Measurements from ENCODE around the gene CCDC43.
"Not testable (repeated sequence)": the region's sequence is repeated elsewhere in the genome, so short reads cannot be mapped to it uniquely, and the experiment has no call there.

The CCDC43 gene

GRCh38 chr17:44687756-44688155 is 1.8 kb downstream of the CCDC43 start:
- no peak for ATAC-seq
- TF ChIP-seq ZFP30 (CRISPR knock-in tag; IDR thresholded peaks at IDR 0.05) (no peak), TSHZ2 (CRISPR knock-in tag; IDR thresholded peaks at IDR 0.05) (no peak), SNAI2 (CRISPR knock-in tag; IDR thresholded peaks at IDR 0.05) (no peak), BACH2 (CRISPR knock-in tag; IDR thresholded peaks at IDR 0.05; ENCODE audit: borderline replicate concordance) (no peak), ZFP3 (CRISPR knock-in tag; IDR thresholded peaks at IDR 0.05) (no peak), ARNTL (CRISPR knock-in tag; IDR thresholded peaks at IDR 0.05; ENCODE audit: borderline replicate concordance, low read depth) (no peak), ISL1 (CRISPR knock-in tag; IDR thresholded peaks at IDR 0.05) (no peak), ZC3H10 (CRISPR knock-in tag; IDR thresholded peaks at IDR 0.05) (no peak), CREB5 (CRISPR knock-in tag; IDR thresholded peaks at IDR 0.05; ENCODE audit: low read depth) (no peak), TCF4 (CRISPR knock-in tag; IDR thresholded peaks at IDR 0.05; ENCODE audit: borderline replicate concordance) (no peak), ZNF8 (CRISPR knock-in tag; IDR thresholded peaks at IDR 0.05) (no peak), GLIS3 (CRISPR knock-in tag; IDR thresholded peaks at IDR 0.05) (no peak), PPARA (CRISPR knock-in tag; IDR thresholded peaks at IDR 0.05; ENCODE audit: borderline replicate concordance) (no peak), CSRNP3 (CRISPR knock-in tag; IDR thresholded peaks at IDR 0.05) (no peak), OSR1 (CRISPR knock-in tag; IDR thresholded peaks at IDR 0.05) (no peak), RARB (CRISPR knock-in tag; IDR thresholded peaks at IDR 0.05) (no peak), ZNF565 (CRISPR knock-in tag; conservative IDR thresholded peaks at IDR 0.05; ENCODE audit: low read depth) (no peak), ESRRG (CRISPR knock-in tag; IDR thresholded peaks at IDR 0.05) (no peak), ZNF70 (CRISPR knock-in tag; IDR thresholded peaks at IDR 0.05) (no peak), CSDC2 (CRISPR knock-in tag; IDR thresholded peaks at IDR 0.05) (no peak)

- not testable (repeated sequence) for ATAC-seq
Measured at GRCh38 chr17:44683303-44683702, 6.3 kb downstream of the CCDC43 start.

- no peak for TF ChIP-seq RARB (CRISPR knock-in tag; IDR thresholded peaks at IDR 0.05)
- peak; percentile 50; the same call in 2 of the 3 replicates for ATAC-seq
Measured at GRCh38 chr17:44677136-44677535, 12.4 kb downstream of the CCDC43 start.

- TF ChIP-seq ZNF8 (CRISPR knock-in tag; IDR thresholded peaks at IDR 0.05) (no peak), CSRNP3 (CRISPR knock-in tag; IDR thresholded peaks at IDR 0.05) (no peak), ESRRG (CRISPR knock-in tag; IDR thresholded peaks at IDR 0.05) (no peak), ZNF565 (CRISPR knock-in tag; conservative IDR thresholded peaks at IDR 0.05; ENCODE audit: low read depth) (no peak), ARNTL (CRISPR knock-in tag; IDR thresholded peaks at IDR 0.05; ENCODE audit: borderline replicate concordance, low read depth) (no peak), RARB (CRISPR knock-in tag; IDR thresholded peaks at IDR 0.05) (no peak), PATZ1 (CRISPR knock-in tag; IDR thresholded peaks at IDR 0.05; ENCODE audit: borderline replicate concordance) (no peak), OSR1 (CRISPR knock-in tag; IDR thresholded peaks at IDR 0.05) (no peak), ZNF70 (CRISPR knock-in tag; IDR thresholded peaks at IDR 0.05) (no peak), CREB5 (CRISPR knock-in tag; IDR thresholded peaks at IDR 0.05; ENCODE audit: low read depth) (no peak), SNAI2 (CRISPR knock-in tag; IDR thresholded peaks at IDR 0.05) (no peak)
Measured at GRCh38 chr17:44673893-44674292, 15.7 kb downstream of the CCDC43 start.

More at GRCh38 chr17:44673893-44674292, 15.7 kb downstream of the CCDC43 start:
- no peak for ATAC-seq
